ENCODE data around the gene PDE6C. TPM values are rescaled to one million over a fixed set of nuclear protein-coding genes. Genes with fewer than 3 reads are reported as not detected.

The PDE6C gene
- total and polyA plus RNA-seq, 2 donors (not counting 1 experiment from before 2014, with no cell fraction given): not detected

DNA sequence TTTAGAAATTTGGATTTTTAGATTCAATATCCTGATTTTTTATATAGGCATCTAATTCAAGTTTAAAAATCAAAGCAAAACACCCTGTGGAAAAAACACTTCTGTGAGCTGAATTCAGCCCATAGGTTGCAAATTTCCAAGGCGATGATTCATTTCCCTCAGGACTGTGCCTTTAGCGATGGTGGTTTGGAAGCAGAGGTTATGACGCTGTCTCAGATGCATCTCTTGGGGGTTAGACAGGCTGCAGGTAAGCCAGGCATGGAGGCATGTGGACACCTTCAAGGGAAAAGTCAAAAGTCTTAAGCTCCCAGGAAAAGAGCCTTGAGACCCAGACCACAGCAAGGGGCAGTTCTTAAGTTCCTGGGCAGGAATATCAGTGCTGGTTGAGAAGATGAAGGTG is 99.6 kb downstream of the PDE6C start:
- Histone ChIP-seq H3K4me1 (ENCODE audit: control insufficient read depth in 2 of 2, insufficient read depth in 2 of 2, low read length in 2 of 2) (no peaks in the 10 kb centered on the region), H2AFZ (ENCODE audit: insufficient read depth, low read depth, low read length, poor library complexity, severe bottlenecking) (no peak overlapping the region), H3K36me3 (replicated peaks in 1 of 2; ENCODE audit: control extremely low read depth in 1 of 2, control insufficient read depth in 1 of 2, extremely low read depth in 1 of 2, insufficient read depth in 2 of 2, low read length in 1 of 2) (no peaks in the 10 kb centered on the region), H3K27me3 (replicated peaks in 1 of 4; ENCODE audit: control extremely low read depth in 1 of 4, control insufficient read depth in 3 of 4, insufficient read depth in 4 of 4, low read length in 3 of 4) (no peaks in the 10 kb centered on the region), H3K27ac (ENCODE audit: low read length in 2 of 2) (no peak overlapping the region), H3K4me2 (replicated peaks; ENCODE audit: low read depth, low read length, poor library complexity, severe bottlenecking) (no peak overlapping the region), H3K4me3 (ENCODE audit: control extremely low read depth in 1 of 5, extremely low read depth in 1 of 5, insufficient read depth in 1 of 5, low read depth in 2 of 5, low read length in 4 of 5) (no peak overlapping the region), H4K20me1 (ENCODE audit: control insufficient read depth, insufficient read depth, low read length, poor library complexity, severe bottlenecking) (no peaks in the 10 kb centered on the region), H3K79me2 (ENCODE audit: control insufficient read depth, insufficient read depth, low read length) (no peaks in the 10 kb centered on the region), H3K9ac (ENCODE audit: low read length) (no peak overlapping the region), H3K9me3 (ENCODE audit: control extremely low read depth in 1 of 3, control insufficient read depth in 2 of 3, insufficient read depth in 1 of 3, low read length in 2 of 3) (no peaks in the 10 kb centered on the region)
- ChIA-PET CTCF (no interaction called here), POLR2A (no interaction called here)
- no peak overlapping the region for H3K4me3 Mint-ChIP-seq
- H3K9me3 Mint-ChIP-seq (ENCODE audit: insufficient read depth): no peaks in the 10 kb centered on the region
- TF ChIP-seq EZH2 (IDR thresholded peaks at IDR 0.05; ENCODE audit: borderline replicate concordance, insufficient read depth, low read depth, low read length, poor library complexity, severe bottlenecking): no peak
- TF ChIP-seq CTCF (IDR thresholded peaks at IDR 0.05): no peak
- DNase-seq: no peak
- whole genome bisulfite sequencing (ENCODE audit: insufficient coverage): 78% methylated on average over 3 of the region's 3 CpGs
- peaks cover 8% of the 10 kb centered on the region for H3K27me3 Mint-ChIP-seq
- peaks cover 8% of the 10 kb centered on the region for H3K4me1 Mint-ChIP-seq
- intact Hi-C loops (cut with micrococcal nuclease): no loop called here
- H3K27ac Mint-ChIP-seq: no peak overlapping the region
- ATAC-seq (ENCODE audit: low read depth): no peak

DNA sequence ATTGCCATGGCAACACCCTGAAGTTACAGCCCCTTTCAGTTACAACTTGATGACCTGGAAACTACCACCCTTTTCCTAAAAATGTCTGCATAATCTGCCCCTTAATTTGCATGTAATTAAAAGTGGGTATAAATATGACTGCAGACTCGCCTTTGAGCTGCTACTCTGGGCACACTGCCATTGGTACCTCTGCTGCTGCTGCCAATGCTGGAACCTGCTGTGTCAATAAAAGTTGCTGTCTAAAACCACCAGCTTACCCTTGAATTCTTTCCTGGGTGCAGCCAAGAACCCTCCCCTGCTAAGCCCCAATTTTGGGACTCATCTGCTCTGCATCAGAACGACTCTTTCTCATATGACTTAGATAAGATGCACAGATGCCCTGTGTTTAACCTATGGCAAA is 100.3 kb downstream of the PDE6C start:
- no peak for ATAC-seq (ENCODE audit: low read depth)
- no peaks in the 10 kb centered on the region for H3K9me3 Mint-ChIP-seq (ENCODE audit: insufficient read depth)

More for the DNA sequence above, 100.3 kb downstream of the PDE6C start:
- H3K27ac ChIP-seq (ENCODE audit: low read length in 2 of 2): no peak overlapping the region
- H3K9me3 ChIP-seq (ENCODE audit: control extremely low read depth in 1 of 3, control insufficient read depth in 2 of 3, insufficient read depth in 1 of 3, low read length in 2 of 3): no peaks in the 10 kb centered on the region
- no peak for DNase-seq
- H3K27me3 ChIP-seq (replicated peaks in 1 of 4; ENCODE audit: control extremely low read depth in 1 of 4, control insufficient read depth in 3 of 4, insufficient read depth in 4 of 4, low read length in 3 of 4): no peaks in the 10 kb centered on the region
- H3K27ac Mint-ChIP-seq: no peak overlapping the region
- H3K36me3 ChIP-seq (replicated peaks in 1 of 2; ENCODE audit: control extremely low read depth in 1 of 2, control insufficient read depth in 1 of 2, extremely low read depth in 1 of 2, insufficient read depth in 2 of 2, low read length in 1 of 2): no peaks in the 10 kb centered on the region
- CTCF ChIA-PET: interaction anchor here (2.1 kb wide), 1 partner anchor 10 kb away, joined by 5 read pairs; the partner anchor contains the start of gene FRA10AC1
- H3K27me3 Mint-ChIP-seq: peaks cover 8% of the 10 kb centered on the region
- H3K4me2 ChIP-seq (replicated peaks; ENCODE audit: low read depth, low read length, poor library complexity, severe bottlenecking): no peak overlapping the region
- H3K9ac ChIP-seq (ENCODE audit: low read length): no peak overlapping the region
- H3K4me3 ChIP-seq (ENCODE audit: control extremely low read depth in 1 of 5, extremely low read depth in 1 of 5, insufficient read depth in 1 of 5, low read depth in 2 of 5, low read length in 4 of 5): no peak overlapping the region
- H4K20me1 ChIP-seq (ENCODE audit: control insufficient read depth, insufficient read depth, low read length, poor library complexity, severe bottlenecking): no peaks in the 10 kb centered on the region
- TF ChIP-seq EZH2 (IDR thresholded peaks at IDR 0.05; ENCODE audit: borderline replicate concordance, insufficient read depth, low read depth, low read length, poor library complexity, severe bottlenecking) (no peak), CTCF (IDR thresholded peaks at IDR 0.05) (no peak)
- H3K4me1 Mint-ChIP-seq: peaks cover 8% of the 10 kb centered on the region
- no peak overlapping the region for H3K4me3 Mint-ChIP-seq
- no peaks in the 10 kb centered on the region for H3K4me1 ChIP-seq (ENCODE audit: control insufficient read depth in 2 of 2, insufficient read depth in 2 of 2, low read length in 2 of 2)
- WGBS (ENCODE audit: insufficient coverage): 83% methylated on average over 2 of the region's 2 CpGs
- no peaks in the 10 kb centered on the region for H3K79me2 ChIP-seq (ENCODE audit: control insufficient read depth, insufficient read depth, low read length)
- H2AFZ ChIP-seq (ENCODE audit: insufficient read depth, low read depth, low read length, poor library complexity, severe bottlenecking): no peak overlapping the region
- POLR2A ChIA-PET: no interaction called here
- intact Hi-C loops (cut with micrococcal nuclease): no loop called here

Data from B cell (primary cell).